Epithelial cell of esophagus (primary cell): ENCODE data around the gene LRRC1.

ENCODE experiments used
- DNase-seq: peaks from one replicate; pipeline ENCODE4 v3.0.0; 2010; ENCODE audit warnings: low read depth
- H3K4me3 ChIP-seq: 2 replicates; pipeline ENCODE4 v1.5.1; 2011; ENCODE audit warnings: mild to moderate bottlenecking, low read length, control low read depth
- CTCF ChIP-seq: IDR thresholded peaks from 2 replicates; pipeline ENCODE4 v1.5.1; 2011; ENCODE audit warnings: low read depth, mild to moderate bottlenecking, low read length, control low read depth, inconsistent platforms; ENCODE audit not compliant: insufficient read depth; ENCODE audit errors: missing control alignments

LRRC1 gene

DNA sequence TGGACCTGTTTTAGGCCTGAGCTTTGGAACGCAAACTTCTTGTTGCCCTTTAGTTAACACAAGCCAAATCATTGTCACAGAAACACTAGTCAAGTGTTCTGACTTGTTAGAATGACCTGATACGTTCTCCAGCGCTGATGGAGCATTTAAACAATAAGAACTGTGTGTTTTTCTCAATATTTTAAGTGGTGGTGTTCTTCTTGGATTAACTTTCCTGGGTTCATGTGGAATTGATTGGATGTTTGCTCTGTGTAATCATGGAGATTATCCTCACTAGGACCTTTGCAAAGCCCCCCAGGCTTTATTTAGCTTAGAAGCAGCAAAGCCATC, 1.6 kb downstream of the LRRC1 start:
- no peak for TF ChIP-seq CTCF
- H3K4me3 ChIP-seq = peak overlapping the region; percentile 86

GRCh38 chr6:53796791-53797190, 2.0 kb downstream of the LRRC1 start:
- no peak for TF ChIP-seq CTCF
- DNase-seq = peak; percentile 35
- H3K4me3 ChIP-seq = peak overlapping the region; percentile 86

More for the DNA sequence above, 1.6 kb downstream of the LRRC1 start:
- no peak for DNase-seq

DNA sequence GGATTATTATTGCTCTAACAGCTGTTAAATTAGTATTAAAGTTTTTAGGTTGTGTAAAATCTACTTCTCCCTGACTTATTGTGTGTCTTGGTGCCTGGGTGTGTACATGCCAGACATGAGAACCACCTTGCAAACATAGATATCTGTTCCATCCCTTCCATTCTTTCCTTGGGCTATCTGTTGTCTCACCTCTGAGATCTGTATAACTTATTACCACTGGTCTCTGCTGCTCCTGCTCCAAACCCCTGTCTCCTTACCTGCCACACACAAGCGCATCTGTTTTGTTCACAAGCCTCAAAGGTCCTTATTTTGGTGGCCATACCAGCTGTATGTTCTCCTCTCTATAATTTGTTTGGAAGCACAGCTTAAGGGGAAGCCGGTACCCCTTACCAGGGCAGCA, 2.5 kb downstream of the LRRC1 start:
- DNase-seq = no peak

DNA sequence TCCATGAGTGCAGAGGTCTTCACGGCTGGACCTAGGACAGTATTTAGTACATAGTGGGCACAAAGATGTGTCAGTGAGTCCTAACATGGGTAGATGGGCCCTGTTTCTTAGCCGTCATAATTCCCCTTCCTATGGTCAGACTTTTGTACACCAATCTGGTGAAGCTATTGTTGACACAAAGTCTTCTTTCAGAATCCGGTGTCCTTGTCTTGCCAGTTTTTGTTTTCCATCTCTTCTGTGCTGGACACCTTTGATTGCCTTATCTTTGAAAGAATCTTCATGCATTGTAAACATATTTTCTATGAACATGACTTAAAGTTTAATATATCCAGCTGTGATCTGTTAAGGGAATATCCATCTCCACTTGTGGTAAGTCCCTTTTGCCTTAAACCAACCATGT, 4.5 kb downstream of the LRRC1 start:
- no peak for TF ChIP-seq CTCF
- H3K4me3 ChIP-seq = no peak overlapping the region
- no peak for DNase-seq

More for the DNA sequence above, 2.5 kb downstream of the LRRC1 start:
- H3K4me3 ChIP-seq = peak overlapping the region; percentile 86
- no peak for TF ChIP-seq CTCF

- no peak for DNase-seq
- no peak for TF ChIP-seq CTCF
These were observed 6.2 kb downstream of the LRRC1 start for GRCh38 chr6:53801022-53801421.

GRCh38 chr6:53802582-53802981, 7.8 kb downstream of the LRRC1 start:
- DNase-seq = no peak
- no peak overlapping the region for H3K4me3 ChIP-seq
- TF ChIP-seq CTCF = no peak

More at GRCh38 chr6:53801022-53801421, 6.2 kb downstream of the LRRC1 start:
- no peak overlapping the region for H3K4me3 ChIP-seq

DNA sequence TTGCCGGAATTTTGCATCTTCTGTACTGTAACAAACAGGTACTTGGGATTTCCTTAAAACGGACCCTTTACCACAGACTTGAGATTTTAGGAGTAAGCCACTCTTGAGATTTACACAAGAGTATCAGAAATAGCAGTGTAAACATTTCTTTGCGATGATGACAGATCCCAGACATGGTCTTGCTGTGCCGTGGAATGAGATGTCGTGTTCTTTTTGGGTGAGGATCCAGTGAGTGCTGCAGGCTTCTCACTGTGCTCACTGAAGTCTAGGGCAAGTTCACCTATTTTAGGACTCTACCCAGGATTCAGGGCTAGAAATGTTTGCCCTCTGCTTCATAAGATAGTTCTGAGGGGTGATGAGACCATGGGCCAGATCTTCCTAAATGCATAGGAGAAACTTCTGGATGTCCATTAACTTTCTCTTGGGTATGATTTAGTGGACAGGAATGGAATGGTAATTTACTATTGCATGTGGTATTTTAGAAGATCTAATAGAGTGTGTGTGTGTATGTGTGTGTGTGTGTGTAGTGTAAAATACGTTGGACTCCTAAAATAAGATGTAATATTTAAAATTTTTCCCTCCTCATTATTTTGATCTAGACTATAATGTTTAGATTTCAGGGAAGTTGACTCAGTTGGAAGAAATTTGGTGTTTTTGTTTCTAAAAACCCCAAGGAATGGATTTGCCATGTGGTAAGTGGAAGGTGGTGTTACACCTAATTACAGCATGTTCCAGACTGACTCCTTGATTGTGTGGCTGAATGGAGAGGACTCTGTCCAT, 8.5 kb downstream of the LRRC1 start:
- DNase-seq = no peak

More for the DNA sequence above, 8.5 kb downstream of the LRRC1 start:
- H3K4me3 ChIP-seq = no peak overlapping the region
- TF ChIP-seq CTCF = no peak
